ENCODE data around the gene DDX56. TPM values are rescaled to one million over a fixed set of nuclear protein-coding genes. Genes with fewer than 3 reads are reported as not detected.

DDX56 gene
- total RNA-seq, 1 experiment from 2014 or later = 120 TPM

DNA sequence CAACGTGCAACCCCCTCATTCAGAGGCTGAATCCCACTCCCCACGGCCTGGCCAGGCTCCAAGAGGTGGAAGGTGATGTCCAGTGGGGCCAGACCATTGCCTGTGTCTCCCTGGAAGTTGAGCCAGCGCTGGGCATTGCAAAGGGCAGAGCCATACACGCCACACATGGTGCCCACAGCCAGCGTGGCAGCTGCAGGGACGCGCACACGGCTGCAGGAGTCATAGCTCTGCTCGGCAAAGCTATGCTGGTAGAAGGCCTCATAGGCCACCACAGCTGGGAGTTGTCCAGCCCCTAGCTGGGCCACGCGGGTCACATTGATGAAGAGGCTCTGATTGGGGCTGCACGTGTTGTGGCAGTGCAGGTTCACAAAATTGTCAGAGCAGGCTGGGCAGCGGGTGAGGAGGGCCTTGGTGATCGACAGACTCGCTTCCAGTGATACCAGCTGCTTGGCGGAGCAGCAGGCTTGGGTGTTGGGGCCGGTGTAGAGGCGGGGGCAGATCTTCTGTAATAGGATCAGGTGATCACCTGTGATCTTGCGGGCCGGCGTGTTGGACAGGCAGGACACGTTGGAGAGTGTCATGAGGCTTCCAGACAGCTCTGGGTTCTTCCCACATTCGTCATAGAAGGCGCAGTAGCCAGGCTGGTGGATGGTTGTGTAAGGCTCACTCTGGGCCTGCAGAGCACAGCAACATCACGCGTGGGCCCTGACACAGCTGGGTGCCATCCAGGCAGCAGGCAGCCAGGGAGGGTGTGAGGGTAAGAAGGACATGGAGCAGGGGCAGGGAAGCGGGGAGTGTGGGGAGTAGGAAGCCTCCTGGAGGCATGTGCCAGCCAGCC lies 33.8 kb downstream of the DDX56 start:
- Histone ChIP-seq H3K4me1 (ENCODE audit: insufficient read depth, low read length) (no peaks in the 10 kb centered on the region), H3K23ac (ENCODE audit: insufficient read length, low read depth, low read length) (no peak overlapping the region), H3K56ac (ENCODE audit: insufficient read length, low read depth, low read length) (no peak overlapping the region), H2BK5ac (ENCODE audit: insufficient read length, low read length) (no peak overlapping the region), H2BK120ac (ENCODE audit: low read depth, low read length, poor library complexity, severe bottlenecking) (no peak overlapping the region), H3K9ac (ENCODE audit: extremely low read depth, insufficient read length, low read length) (no peak overlapping the region), H3K14ac (ENCODE audit: insufficient read depth, low read length) (no peak overlapping the region; the same call in 1 of the 2 replicates), H3K4ac (ENCODE audit: low read depth, low read length) (no peak overlapping the region), H4K91ac (ENCODE audit: insufficient read length, low read depth, low read length) (no peak overlapping the region), H2AFZ (ENCODE audit: low read length) (no peak overlapping the region), H3K27me3 (ENCODE audit: insufficient read depth, low read length) (no peaks in the 10 kb centered on the region), H4K5ac (ENCODE audit: insufficient read length, low read depth, low read length) (no peak overlapping the region), H3K27ac (ENCODE audit: insufficient read length, low read depth, low read length) (no peak overlapping the region), H3K79me2 (ENCODE audit: insufficient read depth, low read length) (no peaks in the 10 kb centered on the region), H3K79me1 (ENCODE audit: insufficient read depth, low read depth, low read length, poor library complexity, severe bottlenecking) (no peaks in the 10 kb centered on the region), H2BK15ac (ENCODE audit: low read depth, low read length) (no peak overlapping the region), H3K9me3 (ENCODE audit: control insufficient read depth, low read depth, low read length) (no peaks in the 10 kb centered on the region), H3K4me2 (ENCODE audit: insufficient read depth, insufficient read length, low read length) (no peak overlapping the region), H3K23me2 (ENCODE audit: insufficient read length, low read depth, low read length, poor library complexity, severe bottlenecking) (no peaks in the 10 kb centered on the region), H4K8ac (replicated peaks; ENCODE audit: insufficient read length, low read depth, low read length) (no peak overlapping the region), H3K18ac (ENCODE audit: insufficient read length, low read depth, low read length) (no peak overlapping the region), H3T11ph (ENCODE audit: low read length) (no peak overlapping the region), H2BK20ac (ENCODE audit: low read depth, low read length, poor library complexity, severe bottlenecking) (no peak overlapping the region), H2BK12ac (ENCODE audit: insufficient read length, low read depth, low read length) (no peak overlapping the region), H2AK5ac (ENCODE audit: insufficient read length, low read length) (no peak overlapping the region), H4K20me1 (ENCODE audit: control insufficient read depth, insufficient read depth, insufficient read length) (no peaks in the 10 kb centered on the region)
- peaks cover 2% of the 10 kb centered on the region; the same call in 1 of the 2 replicates for H3K27me3 Mint-ChIP-seq (ENCODE audit: low read depth)
- no peaks in the 10 kb centered on the region for H3K9me3 Mint-ChIP-seq
- no peak for DNase-seq
- no peak overlapping the region; a peak in 1 of 7 replicates for H3K27ac Mint-ChIP-seq
- H3K36me3 Mint-ChIP-seq (ENCODE audit: insufficient read depth in 1 of 3, low read depth in 3 of 3) = no peaks in the 10 kb centered on the region; a peak in 1 of 7 replicates
- TF ChIP-seq, protein P1, sequence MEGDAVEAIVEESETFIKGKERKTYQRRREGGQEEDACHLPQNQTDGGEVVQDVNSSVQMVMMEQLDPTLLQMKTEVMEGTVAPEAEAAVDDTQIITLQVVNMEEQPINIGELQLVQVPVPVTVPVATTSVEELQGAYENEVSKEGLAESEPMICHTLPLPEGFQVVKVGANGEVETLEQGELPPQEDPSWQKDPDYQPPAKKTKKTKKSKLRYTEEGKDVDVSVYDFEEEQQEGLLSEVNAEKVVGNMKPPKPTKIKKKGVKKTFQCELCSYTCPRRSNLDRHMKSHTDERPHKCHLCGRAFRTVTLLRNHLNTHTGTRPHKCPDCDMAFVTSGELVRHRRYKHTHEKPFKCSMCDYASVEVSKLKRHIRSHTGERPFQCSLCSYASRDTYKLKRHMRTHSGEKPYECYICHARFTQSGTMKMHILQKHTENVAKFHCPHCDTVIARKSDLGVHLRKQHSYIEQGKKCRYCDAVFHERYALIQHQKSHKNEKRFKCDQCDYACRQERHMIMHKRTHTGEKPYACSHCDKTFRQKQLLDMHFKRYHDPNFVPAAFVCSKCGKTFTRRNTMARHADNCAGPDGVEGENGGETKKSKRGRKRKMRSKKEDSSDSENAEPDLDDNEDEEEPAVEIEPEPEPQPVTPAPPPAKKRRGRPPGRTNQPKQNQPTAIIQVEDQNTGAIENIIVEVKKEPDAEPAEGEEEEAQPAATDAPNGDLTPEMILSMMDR (conservative IDR thresholded peaks at IDR 0.05) = no peak
- peaks cover 0 to 3% of the 10 kb centered on the region in 2 experiments; a peak in 2 of 4 replicates for H3K4me1 Mint-ChIP-seq
- no peak overlapping the region for H3K4me3 Mint-ChIP-seq
- WGBS (ENCODE audit: extremely low coverage, insufficient read length, low lambda C conversion rate) = no CpG with 5 or more reads among the region's 27 CpGs
